H9 (cell line): Measurements from ENCODE around the gene PNPLA6. TPM values are rescaled to one million over a fixed set of nuclear protein-coding genes. Genes with fewer than 3 reads are reported as not detected.

Experiments
- DNase-seq: peaks from one replicate; pipeline ENCODE4 v3.0.0-alpha.2; 2017
- H2AFZ ChIP-seq: one replicate; pipeline ENCODE4 v1.6.1; 2013; ENCODE audit warnings: mild to moderate bottlenecking, low read length, control low read depth, moderate library complexity
- H2AK5ac ChIP-seq: 2 replicates; pipeline ENCODE4 v1.6.1; 2013; ENCODE audit warnings: low read length, control low read depth, mixed read lengths; ENCODE audit not compliant: insufficient read length
- H2BK120ac ChIP-seq: one replicate; pipeline ENCODE4 v1.6.1; 2013; ENCODE audit warnings: low read depth, mild to moderate bottlenecking, low read length, control low read depth, inconsistent platforms; ENCODE audit not compliant: poor library complexity, severe bottlenecking
- H2BK12ac ChIP-seq: 2 replicates; pipeline ENCODE4 v1.6.1; 2013; ENCODE audit warnings: low read length, control low read depth, mixed read lengths, low read depth; ENCODE audit not compliant: insufficient read length
- H2BK15ac ChIP-seq: 2 replicates; pipeline ENCODE4 v1.6.1; 2013; ENCODE audit warnings: low read depth, low read length, control low read depth
- H2BK20ac ChIP-seq: one replicate; pipeline ENCODE4 v1.6.1; 2013; ENCODE audit warnings: low read depth, mild to moderate bottlenecking, low read length, control low read depth, inconsistent platforms; ENCODE audit not compliant: poor library complexity, severe bottlenecking
- H2BK5ac ChIP-seq: 2 replicates; pipeline ENCODE4 v1.6.1; 2013; ENCODE audit warnings: low read length, control low read depth, mixed read lengths; ENCODE audit not compliant: insufficient read length
- H3K14ac ChIP-seq: 2 replicates; pipeline ENCODE4 v1.6.1; 2013; ENCODE audit warnings: low read length, control low read depth; ENCODE audit not compliant: insufficient read depth
- H3K18ac ChIP-seq: 2 replicates; pipeline ENCODE4 v1.6.1; 2013; ENCODE audit warnings: low read depth, mild to moderate bottlenecking, mixed read lengths, low read length, control low read depth; ENCODE audit not compliant: insufficient read length
- H3K23ac ChIP-seq: 2 replicates; pipeline ENCODE4 v1.6.1; 2013; ENCODE audit warnings: low read length, control low read depth, mixed read lengths, low read depth; ENCODE audit not compliant: insufficient read length
- H3K23me2 ChIP-seq: 2 replicates; pipeline ENCODE4 v1.6.1; 2013; ENCODE audit warnings: low read depth, mild to moderate bottlenecking, mixed read lengths, low read length, control low read depth; ENCODE audit not compliant: insufficient read length, poor library complexity, severe bottlenecking
- H3K27ac ChIP-seq: 2 replicates; pipeline ENCODE4 v1.5.1; 2013; ENCODE audit warnings: low read length, control low read depth, mixed read lengths, low read depth; ENCODE audit not compliant: insufficient read length
- H3K27me3 ChIP-seq: 2 replicates; pipeline ENCODE4 v1.6.1; 2013; ENCODE audit warnings: low read length, control low read depth, inconsistent platforms; ENCODE audit not compliant: insufficient read depth
- H3K4ac ChIP-seq: 2 replicates; pipeline ENCODE4 v1.6.1; 2013; ENCODE audit warnings: low read depth, mild to moderate bottlenecking, control low read depth, inconsistent platforms, low read length, moderate library complexity
- H3K4me1 ChIP-seq: 2 replicates; pipeline ENCODE4 v1.6.1; 2013; ENCODE audit warnings: low read length, control low read depth, inconsistent platforms; ENCODE audit not compliant: insufficient read depth
- H3K4me2 ChIP-seq: 2 replicates; pipeline ENCODE4 v1.6.1; 2013; ENCODE audit warnings: low read length, control low read depth, mixed read lengths; ENCODE audit not compliant: insufficient read length, insufficient read depth
- H3K56ac ChIP-seq: 2 replicates; pipeline ENCODE4 v1.6.1; 2013; ENCODE audit warnings: low read depth, mild to moderate bottlenecking, mixed read lengths, low read length, control low read depth; ENCODE audit not compliant: insufficient read length
- H3K79me1 ChIP-seq: 2 replicates; pipeline ENCODE4 v1.6.1; 2013; ENCODE audit warnings: low read depth, mild to moderate bottlenecking, moderate library complexity, low read length, control low read depth, inconsistent platforms; ENCODE audit not compliant: insufficient read depth, poor library complexity, severe bottlenecking
- H3K79me2 ChIP-seq: 2 replicates; pipeline ENCODE4 v1.6.1; 2013; ENCODE audit warnings: low read length, control low read depth, inconsistent platforms; ENCODE audit not compliant: insufficient read depth
- H3K9ac ChIP-seq: 2 replicates; pipeline ENCODE4 v1.6.1; 2013; ENCODE audit warnings: low read length, control low read depth, mixed read lengths; ENCODE audit not compliant: insufficient read length; ENCODE audit errors: extremely low read depth
- H3K9me3 ChIP-seq: one replicate; pipeline ENCODE4 v1.6.1; 2013; ENCODE audit warnings: low read depth, low read length, inconsistent platforms; ENCODE audit not compliant: control insufficient read depth
- H3T11ph ChIP-seq: one replicate; pipeline ENCODE4 v1.6.1; 2013; ENCODE audit warnings: mild to moderate bottlenecking, low read length, control low read depth, inconsistent platforms
- H4K20me1 ChIP-seq: one replicate; pipeline ENCODE4 v1.6.1; 2013; ENCODE audit not compliant: control insufficient read depth, insufficient read length, insufficient read depth
- H4K5ac ChIP-seq: 2 replicates; pipeline ENCODE4 v1.6.1; 2013; ENCODE audit warnings: low read depth, mild to moderate bottlenecking, mixed read lengths, low read length, control low read depth; ENCODE audit not compliant: insufficient read length
- H4K8ac ChIP-seq: replicated peaks from 2 replicates; pipeline ENCODE4 v1.6.1; 2013; ENCODE audit warnings: low read length, control low read depth, mixed read lengths, low read depth; ENCODE audit not compliant: insufficient read length
- H4K91ac ChIP-seq: 2 replicates; pipeline ENCODE4 v1.6.1; 2013; ENCODE audit warnings: low read depth, mild to moderate bottlenecking, moderate library complexity, mixed read lengths, low read length, control low read depth; ENCODE audit not compliant: insufficient read length
- H3K27ac Mint-ChIP-seq, 3 experiments: 2 replicates in 2 of 3; 3 replicates in 1 of 3; pipeline ENCODE4 v1.8.0; 2020 to 2021; ENCODE audit warnings: mixed read lengths in 3 of 3, mild to moderate bottlenecking in 1 of 3, moderate library complexity in 1 of 3
- H3K27me3 Mint-ChIP-seq: 2 replicates; pipeline ENCODE4 v1.8.0; 2021; ENCODE audit warnings: low read depth, mild to moderate bottlenecking, moderate library complexity, mixed read lengths
- H3K36me3 Mint-ChIP-seq, 3 experiments: 2 replicates in 2 of 3; 3 replicates in 1 of 3; pipeline ENCODE4 v1.8.0; 2020 to 2021; ENCODE audit warnings: low read depth in 3 of 3, mixed read lengths in 3 of 3; ENCODE audit not compliant: insufficient read depth in 1 of 3
- H3K4me1 Mint-ChIP-seq, 2 experiments: 2 replicates each; pipeline ENCODE4 v1.8.0; 2020; ENCODE audit warnings: mixed read lengths in 2 of 2
- H3K4me3 Mint-ChIP-seq, 2 experiments: 2 replicates in 1 of 2; 3 replicates in 1 of 2; pipeline ENCODE4 v1.8.0; 2020 to 2021; ENCODE audit warnings: mild to moderate bottlenecking in 2 of 2, mixed read lengths in 2 of 2, moderate library complexity in 1 of 2
- H3K9me3 Mint-ChIP-seq, 2 experiments: 2 replicates in 1 of 2; 3 replicates in 1 of 2; pipeline ENCODE4 v1.8.0; 2020; ENCODE audit warnings: mild to moderate bottlenecking in 2 of 2, mixed read lengths in 2 of 2, moderate library complexity in 1 of 2
- WGBS: extraction: QIAGEN DNeasy Blood & Tissue Kit; methylation state at CpG from one replicate; pipeline ENCODE4 v1.1.7; 2013; ENCODE audit warnings: missing lambda C conversion rate, low lambda C conversion rate, mixed read lengths; ENCODE audit not compliant: insufficient read length; ENCODE audit errors: extremely low coverage; 5-methylcytosine and 5-hydroxymethylcytosine counted together
- total RNA-seq: library from RNA; stranded (reverse); gene quantifications from 2 replicates; pipeline ENCODE4 v1.2.1, GENCODE V29; 2021
- TF ChIP-seq, protein P1 (sequence below): fragments of 200-600 bp; sonication (generic); conservative IDR thresholded peaks from 3 replicates; pipeline ENCODE4 v1.8.0; 2021; ENCODE audit warnings: antibody characterized with exemption, mild to moderate bottlenecking

The PNPLA6 gene
- total RNA-seq, 1 experiment from 2014 or later, result 130 TPM

DNA sequence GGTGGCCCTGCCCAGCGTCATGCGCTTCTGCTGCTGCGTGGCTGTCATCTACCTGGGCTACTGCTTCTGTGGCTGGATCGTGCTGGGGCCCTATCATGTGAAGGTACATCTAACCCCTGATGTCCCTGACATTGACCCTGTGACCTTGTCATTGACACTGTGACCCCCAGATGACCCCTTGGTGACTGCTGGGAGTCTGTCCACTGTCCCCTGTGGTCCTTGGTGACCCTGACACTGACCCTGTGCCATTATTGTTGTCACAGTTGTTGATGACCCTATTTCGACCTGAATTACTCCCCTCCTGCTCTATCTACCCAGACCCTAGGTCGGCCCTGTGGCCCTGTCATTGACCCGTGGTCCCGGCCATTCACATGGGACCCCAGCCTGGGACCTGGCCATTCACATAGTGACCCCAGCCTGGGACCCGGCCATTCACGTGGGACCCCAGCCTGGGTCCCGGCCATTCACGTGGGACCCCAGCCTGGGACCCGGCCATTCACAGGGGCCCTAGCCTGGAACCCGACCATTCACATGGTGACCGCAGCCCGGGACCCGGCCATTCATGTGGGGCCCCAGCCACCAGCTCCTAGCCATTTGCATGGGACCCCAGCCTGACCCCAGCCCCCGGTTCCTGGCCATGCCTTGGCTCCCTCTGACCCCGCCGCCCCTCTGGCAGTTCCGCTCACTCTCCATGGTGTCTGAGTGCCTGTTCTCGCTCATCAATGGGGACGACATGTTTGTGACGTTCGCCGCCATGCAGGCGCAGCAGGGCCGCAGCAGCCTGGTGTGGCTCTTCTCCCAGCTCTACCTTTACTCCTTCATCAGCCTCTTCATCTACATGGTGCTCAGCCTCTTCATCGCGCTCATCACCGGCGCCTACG is 5.7 kb upstream of the PNPLA6 start:
- Histone ChIP-seq H3K14ac (no peak overlapping the region), H2AK5ac (no peak overlapping the region), H2AFZ (no peak overlapping the region), H3K79me1 (no peaks in the 10 kb centered on the region), H3K23me2 (peaks cover 6% of the 10 kb centered on the region), H3K9ac (no peak overlapping the region), H3K23ac (no peak overlapping the region), H4K5ac (no peak overlapping the region), H3K27me3 (no peaks in the 10 kb centered on the region), H2BK5ac (no peak overlapping the region), H3K56ac (no peak overlapping the region), H3K79me2 (no peaks in the 10 kb centered on the region), H3K18ac (no peak overlapping the region), H3K4me1 (peaks cover 2% of the 10 kb centered on the region; the same call in 1 of the 2 replicates), H2BK15ac (no peak overlapping the region), H2BK20ac (no peak overlapping the region), H4K8ac (no peak overlapping the region), H4K20me1 (no peaks in the 10 kb centered on the region), H2BK12ac (no peak overlapping the region), H2BK120ac (no peak overlapping the region), H3T11ph (no peak overlapping the region), H3K4me2 (no peak overlapping the region), H3K4ac (no peak overlapping the region), H3K27ac (no peak overlapping the region), H4K91ac (no peak overlapping the region), H3K9me3 (no peaks in the 10 kb centered on the region)
- TF ChIP-seq, protein P1, sequence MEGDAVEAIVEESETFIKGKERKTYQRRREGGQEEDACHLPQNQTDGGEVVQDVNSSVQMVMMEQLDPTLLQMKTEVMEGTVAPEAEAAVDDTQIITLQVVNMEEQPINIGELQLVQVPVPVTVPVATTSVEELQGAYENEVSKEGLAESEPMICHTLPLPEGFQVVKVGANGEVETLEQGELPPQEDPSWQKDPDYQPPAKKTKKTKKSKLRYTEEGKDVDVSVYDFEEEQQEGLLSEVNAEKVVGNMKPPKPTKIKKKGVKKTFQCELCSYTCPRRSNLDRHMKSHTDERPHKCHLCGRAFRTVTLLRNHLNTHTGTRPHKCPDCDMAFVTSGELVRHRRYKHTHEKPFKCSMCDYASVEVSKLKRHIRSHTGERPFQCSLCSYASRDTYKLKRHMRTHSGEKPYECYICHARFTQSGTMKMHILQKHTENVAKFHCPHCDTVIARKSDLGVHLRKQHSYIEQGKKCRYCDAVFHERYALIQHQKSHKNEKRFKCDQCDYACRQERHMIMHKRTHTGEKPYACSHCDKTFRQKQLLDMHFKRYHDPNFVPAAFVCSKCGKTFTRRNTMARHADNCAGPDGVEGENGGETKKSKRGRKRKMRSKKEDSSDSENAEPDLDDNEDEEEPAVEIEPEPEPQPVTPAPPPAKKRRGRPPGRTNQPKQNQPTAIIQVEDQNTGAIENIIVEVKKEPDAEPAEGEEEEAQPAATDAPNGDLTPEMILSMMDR, result no peak
- H3K27me3 Mint-ChIP-seq, result no peaks in the 10 kb centered on the region
- no CpG with 5 or more reads among the region's 33 CpGs for WGBS
- peaks cover 4 to 25% (median 24%) of the 10 kb centered on the region in 3 experiments; a peak in 6 of 7 replicates for H3K36me3 Mint-ChIP-seq
- H3K4me3 Mint-ChIP-seq, result no peak overlapping the region; a peak in 1 of 5 replicates
- no peak overlapping the region for H3K27ac Mint-ChIP-seq
- H3K4me1 Mint-ChIP-seq, result peaks cover 0 to 2% of the 10 kb centered on the region in 2 experiments; a peak in 1 of 4 replicates
- no peak for DNase-seq
- no peaks in the 10 kb centered on the region for H3K9me3 Mint-ChIP-seq
